Parathyroid adenoma (tissue), 2 donors: ENCODE measurements around the gene CNNM4.
"Not testable (repeated sequence)": the region's sequence is repeated elsewhere in the genome, so short reads cannot be mapped to it uniquely, and the experiment has no call there.

Experiments used
- H2AFZ ChIP-seq: fragments of 300-600 bp; sonication (generic); one replicate; pipeline ENCODE4 v1.7.0; 2017; ENCODE audit warnings: antibody characterized with exemption, mild to moderate bottlenecking
- H3K27ac ChIP-seq: fragments of 300-600 bp; sonication (generic); one replicate; pipeline ENCODE4 v1.7.0; 2017
- H3K27me3 ChIP-seq: fragments of 300-600 bp; sonication (generic); one replicate; pipeline ENCODE4 v1.7.0; 2017; ENCODE audit warnings: low read length; ENCODE audit not compliant: control insufficient read depth, insufficient read depth
- H3K36me3 ChIP-seq: fragments of 300-600 bp; sonication (generic); one replicate; pipeline ENCODE4 v1.7.0; 2017; ENCODE audit warnings: low read length; ENCODE audit not compliant: control insufficient read depth, insufficient read depth
- H3K4me1 ChIP-seq: fragments of 300-600 bp; sonication (generic); one replicate; pipeline ENCODE4 v1.7.0; 2017; ENCODE audit warnings: control low read depth
- H3K4me2 ChIP-seq: fragments of 300-600 bp; sonication (generic); one replicate; pipeline ENCODE4 v1.7.0; 2017; ENCODE audit warnings: low read length
- H3K4me3 ChIP-seq: fragments of 300-600 bp; sonication (generic); one replicate; pipeline ENCODE4 v1.7.0; 2017; ENCODE audit warnings: low read depth, low read length
- H3K79me2 ChIP-seq: fragments of 300-600 bp; sonication (generic); one replicate; pipeline ENCODE4 v1.7.0; 2017; ENCODE audit warnings: control low read depth
- H3K9ac ChIP-seq: fragments of 300-600 bp; sonication (generic); one replicate; pipeline ENCODE4 v1.7.0; 2017; ENCODE audit warnings: mild to moderate bottlenecking
- H3K9me3 ChIP-seq: fragments of 300-600 bp; sonication (generic); one replicate; pipeline ENCODE4 v1.7.0; 2017; ENCODE audit warnings: low read length; ENCODE audit not compliant: control insufficient read depth
- TF ChIP-seq, protein P1 (sequence below): fragments of 300-600 bp; sonication (generic); IDR thresholded peaks from one replicate; pipeline ENCODE4 v1.7.0; 2017; ENCODE audit warnings: antibody characterized with exemption, mild to moderate bottlenecking
- donor health status: primary hyperparathyroidism.

The CNNM4 gene

GRCh38 chr2:96792772-96793749, 32.4 kb downstream of the CNNM4 start:
- Histone ChIP-seq H3K27me3 (no peaks in the 10 kb centered on the region), H2AFZ (no peak overlapping the region), H3K9me3 (no peaks in the 10 kb centered on the region), H3K9ac (no peak overlapping the region), H3K4me1 (peaks cover 6% of the 10 kb centered on the region), H3K27ac (no peak overlapping the region), H3K4me2 (no peak overlapping the region), H3K79me2 (no peaks in the 10 kb centered on the region), H3K36me3 (no peaks in the 10 kb centered on the region), H3K4me3 (no peak overlapping the region)
- TF ChIP-seq, protein P1, sequence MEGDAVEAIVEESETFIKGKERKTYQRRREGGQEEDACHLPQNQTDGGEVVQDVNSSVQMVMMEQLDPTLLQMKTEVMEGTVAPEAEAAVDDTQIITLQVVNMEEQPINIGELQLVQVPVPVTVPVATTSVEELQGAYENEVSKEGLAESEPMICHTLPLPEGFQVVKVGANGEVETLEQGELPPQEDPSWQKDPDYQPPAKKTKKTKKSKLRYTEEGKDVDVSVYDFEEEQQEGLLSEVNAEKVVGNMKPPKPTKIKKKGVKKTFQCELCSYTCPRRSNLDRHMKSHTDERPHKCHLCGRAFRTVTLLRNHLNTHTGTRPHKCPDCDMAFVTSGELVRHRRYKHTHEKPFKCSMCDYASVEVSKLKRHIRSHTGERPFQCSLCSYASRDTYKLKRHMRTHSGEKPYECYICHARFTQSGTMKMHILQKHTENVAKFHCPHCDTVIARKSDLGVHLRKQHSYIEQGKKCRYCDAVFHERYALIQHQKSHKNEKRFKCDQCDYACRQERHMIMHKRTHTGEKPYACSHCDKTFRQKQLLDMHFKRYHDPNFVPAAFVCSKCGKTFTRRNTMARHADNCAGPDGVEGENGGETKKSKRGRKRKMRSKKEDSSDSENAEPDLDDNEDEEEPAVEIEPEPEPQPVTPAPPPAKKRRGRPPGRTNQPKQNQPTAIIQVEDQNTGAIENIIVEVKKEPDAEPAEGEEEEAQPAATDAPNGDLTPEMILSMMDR = no peak

DNA sequence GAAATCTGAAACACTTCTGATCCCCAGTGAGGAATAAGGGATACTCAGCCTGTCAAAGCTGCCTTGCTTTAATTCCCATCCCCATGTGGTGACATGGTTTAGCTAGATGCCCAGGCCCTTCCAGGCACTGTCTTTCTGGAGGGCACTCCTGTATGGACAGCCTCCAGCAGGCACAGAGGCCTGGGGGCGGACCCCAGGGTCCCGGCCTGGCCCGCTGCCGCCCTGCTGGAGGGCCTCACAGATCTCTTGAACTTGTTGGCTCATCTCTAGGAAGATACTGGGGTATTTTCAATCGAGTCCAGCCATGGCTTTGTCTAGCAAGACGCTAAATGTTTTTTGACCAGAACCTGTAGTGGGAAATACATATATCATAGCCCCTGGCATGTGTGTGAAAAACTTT, 34.4 kb downstream of the CNNM4 start:
- Histone ChIP-seq H3K27ac (no peak overlapping the region), H3K4me2 (no peak overlapping the region), H3K4me3 (no peak overlapping the region), H3K79me2 (no peaks in the 10 kb centered on the region), H3K4me1 (no peaks in the 10 kb centered on the region), H2AFZ (no peak overlapping the region), H3K36me3 (no peaks in the 10 kb centered on the region), H3K27me3 (no peaks in the 10 kb centered on the region), H3K9me3 (no peaks in the 10 kb centered on the region), H3K9ac (no peak overlapping the region)
- TF ChIP-seq, protein P1 = no peak

GRCh38 chr2:96796497-96796896, 35.8 kb downstream of the CNNM4 start:
- not testable (repeated sequence) for H3K4me3 ChIP-seq, H2AFZ ChIP-seq, H3K4me2 ChIP-seq

GRCh38 chr2:96797066-96797625, 36.4 kb downstream of the CNNM4 start:
- Histone ChIP-seq H3K9ac (no peak overlapping the region), H3K4me2 (no peak overlapping the region), H3K9me3 (no peaks in the 10 kb centered on the region), H2AFZ (no peak overlapping the region), H3K4me1 (peaks cover 3% of the 10 kb centered on the region), H3K4me3 (no peak overlapping the region), H3K79me2 (no peaks in the 10 kb centered on the region), H3K36me3 (no peaks in the 10 kb centered on the region), H3K27ac (no peak overlapping the region), H3K27me3 (no peaks in the 10 kb centered on the region)
- TF ChIP-seq, protein P1 = no peak

More at GRCh38 chr2:96796497-96796896, 35.8 kb downstream of the CNNM4 start:
- H3K36me3 ChIP-seq, H3K27me3 ChIP-seq, H3K4me1 ChIP-seq, H3K9ac ChIP-seq, H3K27ac ChIP-seq, H3K9me3 ChIP-seq, H3K79me2 ChIP-seq: not testable (repeated sequence)

DNA sequence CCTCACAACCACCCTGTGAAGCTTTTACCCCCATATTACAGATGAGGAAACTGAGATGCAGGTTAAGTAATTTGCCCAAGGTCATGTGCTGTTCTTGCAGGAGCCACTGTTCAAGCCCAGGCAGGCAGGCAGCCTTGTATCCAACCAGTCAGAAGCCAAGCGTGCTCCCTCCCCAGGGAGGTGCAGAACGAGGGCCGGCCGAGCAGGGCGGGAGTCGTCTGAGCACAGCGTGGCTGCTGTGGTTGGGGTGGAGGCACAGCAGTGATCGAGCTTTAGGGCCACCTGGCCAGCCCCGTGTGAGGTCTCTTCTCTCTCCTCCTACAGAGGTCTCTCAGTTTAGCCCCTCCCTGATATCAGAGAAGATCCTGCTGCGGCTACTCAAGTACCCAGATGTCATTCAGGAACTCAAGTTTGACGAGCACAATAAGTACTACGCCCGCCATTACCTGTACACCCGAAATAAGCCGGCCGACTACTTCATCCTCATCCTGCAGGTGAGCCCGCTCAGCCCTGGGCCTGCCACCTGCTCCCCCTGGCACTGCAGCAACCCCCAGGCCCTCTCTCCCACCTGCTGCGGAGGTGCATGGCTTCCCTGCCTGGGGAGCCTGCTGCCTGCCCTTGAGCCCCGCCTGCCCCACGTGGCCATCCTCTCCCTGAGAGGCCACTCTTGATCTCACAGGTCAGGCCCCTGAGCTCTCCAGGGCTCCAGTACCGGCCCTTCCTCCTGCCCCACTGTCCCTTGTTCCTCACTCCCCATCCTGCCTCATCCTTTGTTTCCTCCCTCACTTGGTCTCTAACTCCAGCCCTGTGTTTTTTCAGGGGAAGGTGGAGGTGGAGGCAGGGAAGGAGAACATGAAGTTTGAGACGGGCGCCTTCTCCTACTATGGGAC, 38.3 kb downstream of the CNNM4 start:
- Histone ChIP-seq H3K4me2 (no peak overlapping the region), H3K9ac (no peak overlapping the region), H3K4me3 (no peak overlapping the region), H3K4me1 (peaks cover 3% of the 10 kb centered on the region), H3K36me3 (no peaks in the 10 kb centered on the region), H3K9me3 (no peaks in the 10 kb centered on the region), H2AFZ (no peak overlapping the region), H3K27me3 (no peaks in the 10 kb centered on the region), H3K27ac (no peak overlapping the region), H3K79me2 (no peaks in the 10 kb centered on the region)
- TF ChIP-seq, protein P1 = no peak
